GM18868 (cell line): ENCODE data around the gene DOC2B.

ENCODE experiments used
- ATAC-seq: cut with Tn5 transposase; IDR thresholded peaks from one replicate; pipeline ENCODE4 v1.9.1; 2021; ENCODE audit warnings: mild to moderate bottlenecking, moderate library complexity; ENCODE audit not compliant: unreplicated experiment

The DOC2B gene

GRCh38 chr17:164303-165235, 16.9 kb downstream of the DOC2B start:
- no peak for ATAC-seq

- no peak for ATAC-seq
These were observed 17.8 kb downstream of the DOC2B start for GRCh38 chr17:163514-164098.

GRCh38 chr17:162689-163088, 18.8 kb downstream of the DOC2B start:
- no peak for ATAC-seq

DNA sequence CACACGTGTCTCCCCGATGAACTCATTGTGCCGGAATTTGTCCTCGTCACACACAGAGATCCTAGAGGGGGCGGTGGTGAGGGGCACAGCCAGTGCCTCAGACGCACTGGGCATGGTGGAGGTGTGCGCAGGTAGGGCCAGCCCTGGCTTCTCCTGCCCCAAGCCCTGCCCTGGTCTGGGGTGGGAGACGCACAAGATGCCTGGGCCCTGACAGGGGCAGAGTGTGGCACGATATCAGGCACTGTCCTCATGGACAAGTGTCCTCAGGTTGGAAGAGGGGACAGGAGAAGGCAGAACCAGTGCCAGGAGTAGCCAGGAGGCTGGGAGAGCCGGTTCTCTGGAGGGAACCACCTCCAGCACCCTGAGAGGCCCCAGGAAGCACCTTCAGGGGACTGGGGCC, 20.0 kb downstream of the DOC2B start:
- no peak for ATAC-seq

DNA sequence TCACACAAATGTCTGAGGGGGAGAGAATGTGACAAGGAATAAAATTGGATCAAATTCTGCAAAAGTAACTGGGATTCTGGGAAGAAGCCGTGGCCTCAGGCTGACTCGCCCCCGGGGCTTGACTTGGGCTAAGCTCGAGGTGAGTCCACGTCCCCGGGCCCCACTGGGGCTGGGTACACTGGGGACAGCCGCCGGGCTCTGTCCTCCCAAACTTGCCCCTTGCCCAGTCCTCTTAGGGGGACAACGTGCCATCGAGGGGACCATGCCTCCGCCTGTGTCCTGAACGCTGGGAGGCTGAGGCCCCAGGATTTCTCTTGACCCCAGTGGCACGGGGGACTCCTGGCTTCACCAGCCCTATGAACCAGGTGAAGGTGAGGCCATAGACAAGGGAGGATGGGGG, 21.1 kb downstream of the DOC2B start:
- no peak for ATAC-seq

DNA sequence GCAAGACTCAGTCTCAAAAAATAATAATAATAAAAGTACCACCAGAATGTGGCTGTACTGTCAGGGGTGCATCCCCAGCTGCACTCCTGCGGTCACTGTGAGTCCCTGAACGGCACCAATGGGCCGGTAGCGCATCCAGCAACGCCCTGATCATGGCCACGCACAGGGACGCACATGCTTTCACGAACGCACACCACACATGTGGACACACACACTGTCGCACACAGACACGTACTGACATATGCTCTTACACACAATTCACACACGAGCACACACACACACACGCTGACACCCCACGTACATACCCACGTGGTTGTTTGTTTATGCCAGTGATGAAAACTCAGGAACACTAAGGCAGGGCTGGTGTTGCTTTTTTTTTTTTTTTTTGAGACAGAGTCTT, 21.8 kb downstream of the DOC2B start:
- no peak for ATAC-seq

DNA sequence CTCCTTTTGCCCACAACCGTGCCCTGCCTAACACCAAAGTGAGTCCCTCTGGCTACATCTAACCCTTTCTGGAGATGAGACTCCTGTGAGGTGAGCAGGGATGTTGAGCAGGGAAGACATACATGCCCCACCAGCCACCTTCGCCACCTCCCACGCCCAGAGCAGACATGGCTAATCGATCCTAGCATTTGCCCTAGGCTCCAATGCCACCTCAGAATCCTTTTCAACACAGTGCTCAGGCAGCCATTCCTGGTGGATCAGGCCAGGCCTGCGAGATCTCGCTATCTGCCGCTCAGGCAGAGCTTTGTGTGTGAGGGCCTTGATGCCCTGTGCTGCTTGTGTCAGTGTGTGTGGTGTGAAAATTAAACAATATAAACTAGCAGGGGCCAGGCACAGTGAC, 23.1 kb downstream of the DOC2B start:
- ATAC-seq, result no peak

- ATAC-seq, result no peak
These were observed 23.5 kb downstream of the DOC2B start for GRCh38 chr17:157901-158300.

GRCh38 chr17:156946-157345, 24.5 kb downstream of the DOC2B start:
- no peak for ATAC-seq

DNA sequence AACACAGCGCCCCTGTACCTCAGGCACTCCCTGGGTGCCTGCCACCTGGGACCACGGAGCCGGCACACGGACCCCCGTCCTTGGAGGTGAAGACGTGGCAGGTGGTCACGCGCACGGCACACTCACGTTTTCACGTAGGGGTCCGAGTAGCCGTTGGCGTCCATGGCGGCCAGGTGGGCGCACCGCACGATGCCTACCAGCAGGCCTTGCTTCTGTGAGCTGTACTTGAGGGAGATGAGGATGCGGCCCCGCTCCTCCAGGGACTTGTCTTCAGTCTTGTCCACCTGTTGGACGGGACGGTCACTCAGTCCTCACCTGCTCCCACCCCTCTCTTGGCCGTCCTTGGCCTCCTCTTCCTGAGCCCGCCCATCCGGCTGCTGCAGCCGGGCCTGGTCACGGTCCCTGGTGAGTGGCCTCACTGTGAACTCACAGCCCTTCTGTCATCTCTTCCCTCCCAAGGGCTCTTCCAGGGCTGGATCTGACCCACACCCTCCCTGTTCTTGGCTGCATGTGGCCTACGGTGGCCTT, 25.3 kb downstream of the DOC2B start:
- no peak for ATAC-seq

DNA sequence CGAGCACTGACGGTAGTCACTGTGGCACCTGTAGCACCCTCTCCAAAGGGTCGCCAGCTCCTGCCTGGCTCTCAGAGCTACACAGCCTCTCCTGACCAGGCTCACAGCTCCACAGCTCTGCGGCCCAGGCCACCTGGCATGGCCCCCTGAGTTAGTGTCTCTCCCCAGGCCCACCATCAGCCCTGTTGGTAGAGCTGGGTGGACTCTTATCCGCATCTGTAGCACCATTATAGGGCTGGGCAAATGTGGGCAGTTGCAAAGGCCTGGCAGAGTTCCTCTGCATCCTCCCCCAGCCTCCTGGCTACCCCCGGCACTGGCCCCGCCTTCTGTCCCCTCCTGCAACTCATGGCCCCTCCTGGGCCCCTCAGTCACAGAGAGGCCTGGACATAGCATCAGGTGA, 25.9 kb downstream of the DOC2B start:
- no peak for ATAC-seq

DNA sequence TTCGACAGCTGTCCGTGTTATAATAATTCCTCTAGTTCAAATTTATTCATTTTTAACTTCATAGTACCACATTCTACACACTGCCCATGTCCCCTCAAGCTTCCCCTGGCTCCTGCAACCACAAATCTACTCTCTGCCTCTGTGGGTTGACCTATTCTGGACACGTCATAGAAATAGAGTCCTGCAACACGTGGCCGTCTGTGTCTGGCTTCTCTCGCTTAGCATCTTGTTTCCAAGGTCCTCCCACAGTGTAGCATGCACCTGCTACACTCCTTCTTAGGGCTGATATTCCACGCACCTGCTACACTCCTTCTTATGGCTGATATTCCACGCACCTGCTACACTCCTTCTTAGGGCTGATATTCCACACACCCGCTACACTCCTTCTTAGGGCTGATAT, 27.6 kb downstream of the DOC2B start:
- no peak for ATAC-seq

- no peak for ATAC-seq
These were observed 28.5 kb downstream of the DOC2B start for GRCh38 chr17:152860-153420.

DNA sequence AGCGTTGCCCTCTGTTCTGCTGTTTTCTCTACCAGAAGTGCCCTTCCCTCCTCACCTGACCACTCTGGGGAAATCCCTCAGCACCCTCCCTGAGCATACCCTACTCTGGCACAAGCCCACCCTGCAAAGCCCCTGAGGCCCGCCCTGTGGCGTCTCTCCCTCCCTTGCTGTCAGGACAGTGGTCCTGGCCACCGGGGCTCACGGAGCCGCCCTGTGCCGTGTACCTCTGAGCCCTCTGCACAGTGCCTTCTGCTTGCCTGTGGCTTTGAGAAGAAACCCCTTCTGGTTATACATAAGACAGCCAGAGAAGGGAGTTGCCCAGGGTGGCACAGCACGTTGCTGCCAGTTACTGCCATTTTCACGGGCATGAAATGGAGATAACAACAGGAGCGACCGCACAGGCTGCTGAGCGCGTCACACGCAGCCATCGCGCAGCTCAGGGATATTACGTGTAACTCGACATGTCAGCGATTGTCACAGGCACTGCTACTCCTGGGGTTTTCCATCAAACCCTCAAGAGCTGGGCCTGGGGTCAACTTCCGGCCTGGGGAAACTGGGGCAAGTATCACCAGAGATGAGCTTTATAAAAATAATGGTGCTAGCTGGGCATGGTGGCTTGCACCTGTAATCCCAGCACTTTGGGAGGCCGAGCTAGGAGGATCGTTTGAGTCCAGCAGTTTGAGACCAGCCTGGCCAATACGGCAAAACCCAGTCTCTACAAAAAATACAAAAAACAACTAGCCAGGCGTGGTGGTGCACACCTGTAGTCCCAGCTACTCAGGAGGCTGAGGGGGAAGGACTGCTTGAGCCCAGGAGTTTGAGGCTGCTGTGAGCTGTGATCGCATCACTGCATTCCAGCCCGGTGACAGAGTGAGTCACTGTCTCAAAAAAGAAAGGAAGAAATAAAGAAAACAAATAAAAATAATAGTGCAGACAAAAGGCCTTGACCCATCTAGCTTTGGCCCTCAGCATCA, 29.3 kb downstream of the DOC2B start:
- ATAC-seq, result no peak

GRCh38 chr17:151004-151403, 30.4 kb downstream of the DOC2B start:
- no peak for ATAC-seq

- ATAC-seq, result no peak
These were observed 31.4 kb downstream of the DOC2B start for GRCh38 chr17:149897-150584.

- ATAC-seq, result no peak
These were observed 32.2 kb downstream of the DOC2B start for GRCh38 chr17:149231-149630.

- no peak for ATAC-seq
These were observed 32.7 kb downstream of the DOC2B start for GRCh38 chr17:148757-149156.

- ATAC-seq, result no peak
These were observed 33.4 kb downstream of the DOC2B start for GRCh38 chr17:147796-148740.
